ENCODE data around the gene CFAP92.

CFAP92 gene

DNA sequence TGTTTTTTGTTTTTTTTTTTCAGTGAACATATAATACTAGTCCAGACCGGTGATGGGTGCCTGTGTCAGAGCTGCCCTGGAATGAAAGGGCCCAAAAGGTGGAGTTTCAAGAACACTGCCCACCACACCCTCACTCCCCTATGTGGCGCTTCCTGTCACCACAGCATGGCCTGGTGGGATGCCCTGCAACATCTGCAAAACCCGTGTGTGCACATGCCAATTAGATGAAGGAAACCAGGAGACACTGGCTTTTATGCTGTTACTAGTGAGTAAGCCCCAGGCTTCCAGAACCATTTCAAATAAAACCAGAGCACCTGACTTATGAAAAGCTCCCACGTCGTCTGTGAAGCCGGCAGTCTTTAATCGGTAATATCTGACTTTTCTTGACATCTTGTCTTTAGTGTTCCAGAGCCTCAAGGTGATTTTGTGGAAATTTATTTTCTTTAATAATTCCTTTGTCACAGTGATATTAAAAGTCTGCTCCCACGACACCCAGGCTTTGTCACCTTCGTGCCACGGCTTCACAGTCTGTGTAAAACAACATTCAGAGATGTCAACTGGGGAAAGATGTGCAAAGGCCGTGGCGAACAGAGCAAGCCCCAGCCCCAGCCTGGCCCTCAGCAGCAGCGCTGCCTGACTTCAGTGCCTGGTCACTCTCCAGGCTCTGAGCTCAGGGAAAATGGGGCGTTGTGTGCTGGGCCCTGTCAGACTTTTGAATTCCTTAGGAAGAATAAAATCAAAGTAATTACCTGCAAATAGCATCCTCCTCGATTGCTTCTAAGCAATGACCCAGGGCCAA lies 6.4 kb downstream of the CFAP92 start:
- no peak for DNase-seq

DNA sequence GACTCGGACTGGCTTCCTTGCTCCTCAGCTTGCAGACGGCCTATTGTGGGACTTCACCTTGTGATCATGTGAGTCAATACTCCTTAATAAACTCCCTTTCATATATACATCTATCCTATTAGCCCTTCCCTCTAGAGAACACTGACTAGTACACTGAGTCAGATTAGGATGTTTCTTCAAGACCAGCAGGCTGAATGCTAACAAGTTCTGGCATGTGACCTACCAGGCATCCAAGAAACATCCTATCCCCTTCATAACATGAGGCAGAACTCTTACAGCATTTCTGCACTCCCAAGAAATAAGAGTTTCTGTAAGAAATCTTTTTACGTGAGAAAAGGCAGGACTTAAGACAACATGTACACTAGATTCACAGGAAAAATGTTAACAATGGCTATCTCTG lies 9.3 kb downstream of the CFAP92 start:
- DNase-seq: no peak

DNA sequence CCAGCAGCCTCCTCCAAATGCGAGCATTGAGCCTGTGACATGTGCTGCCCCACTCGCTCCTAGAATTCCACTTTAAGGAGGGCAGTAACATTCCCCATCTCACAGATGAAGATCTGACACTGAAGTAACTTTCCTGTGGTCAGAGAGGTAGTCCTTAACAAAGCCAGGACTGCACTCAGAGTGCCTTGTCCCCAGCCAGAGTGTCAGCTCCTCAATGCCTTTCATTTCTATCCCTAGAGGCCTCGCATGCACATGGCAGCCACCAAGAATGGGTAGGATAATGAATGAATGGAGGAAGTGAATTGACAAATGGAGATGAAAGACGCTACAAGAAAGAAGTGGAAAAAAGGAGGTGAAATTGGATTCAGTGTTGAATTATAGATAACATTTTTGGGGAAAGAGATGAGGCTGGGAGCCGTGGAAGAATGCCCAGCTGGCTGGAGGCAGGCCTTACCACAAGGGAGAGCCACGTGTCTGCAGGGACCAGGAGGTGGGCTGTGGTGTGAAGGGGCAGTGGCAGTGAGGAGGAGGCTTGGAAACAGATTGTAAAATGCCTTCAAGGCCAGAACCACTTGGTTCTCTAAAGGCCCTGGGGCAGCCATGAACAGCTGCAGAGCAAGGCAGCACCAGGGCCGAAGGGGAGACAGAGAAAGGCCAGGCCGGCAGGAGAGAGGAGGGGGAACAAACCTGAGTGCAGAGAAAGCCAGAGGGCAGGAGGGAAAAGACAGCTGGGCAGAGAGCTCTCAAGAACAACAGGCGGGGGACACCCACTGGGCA lies 10.4 kb downstream of the CFAP92 start:
- no peak for DNase-seq

DNA sequence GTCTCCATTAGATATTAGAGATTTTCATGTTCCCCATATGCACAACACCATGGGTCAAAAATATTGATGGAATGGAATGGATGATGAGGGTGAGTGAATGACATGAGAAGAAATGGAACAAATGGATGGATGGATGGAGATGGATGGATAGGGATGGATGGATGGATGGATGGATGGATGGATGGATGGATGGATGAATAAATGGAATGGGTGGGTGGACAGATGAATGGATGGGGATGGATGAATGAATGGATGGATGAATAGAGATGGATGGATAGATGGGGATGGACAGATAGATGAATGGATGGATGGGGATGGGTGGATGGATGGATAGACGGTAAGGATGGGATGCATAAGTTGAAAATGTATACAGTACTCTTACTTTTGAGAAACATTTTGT lies 18.6 kb downstream of the CFAP92 start:
- no peak for DNase-seq

DNA sequence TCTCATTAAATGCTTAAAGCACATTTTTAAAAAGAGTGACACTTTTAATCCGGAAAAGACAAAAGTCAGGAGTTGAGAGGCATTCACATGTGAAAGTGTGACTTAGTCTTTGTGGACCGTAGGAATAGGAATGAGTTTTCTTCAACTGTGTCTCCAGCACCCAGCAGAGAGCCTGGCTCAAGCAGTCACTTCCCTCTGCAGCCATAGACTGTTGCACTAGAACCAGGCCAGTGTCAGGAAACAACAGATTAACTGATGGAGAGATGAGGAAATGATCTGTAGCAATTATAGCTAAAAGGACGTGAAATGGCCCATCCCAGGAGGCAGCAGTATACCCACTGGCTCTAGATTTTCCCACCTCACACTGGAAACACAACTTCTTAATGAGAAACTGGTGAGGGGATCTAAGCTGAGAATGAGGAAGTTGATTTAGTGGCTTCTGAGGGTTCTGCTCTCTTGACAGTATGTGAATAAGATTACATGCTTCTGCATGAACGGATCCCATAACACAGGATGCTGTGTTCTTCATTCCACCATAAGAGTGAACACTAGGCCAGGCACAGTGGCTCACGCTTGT lies 19.8 kb downstream of the CFAP92 start:
- DNase-seq: peak; percentile 29

DNA sequence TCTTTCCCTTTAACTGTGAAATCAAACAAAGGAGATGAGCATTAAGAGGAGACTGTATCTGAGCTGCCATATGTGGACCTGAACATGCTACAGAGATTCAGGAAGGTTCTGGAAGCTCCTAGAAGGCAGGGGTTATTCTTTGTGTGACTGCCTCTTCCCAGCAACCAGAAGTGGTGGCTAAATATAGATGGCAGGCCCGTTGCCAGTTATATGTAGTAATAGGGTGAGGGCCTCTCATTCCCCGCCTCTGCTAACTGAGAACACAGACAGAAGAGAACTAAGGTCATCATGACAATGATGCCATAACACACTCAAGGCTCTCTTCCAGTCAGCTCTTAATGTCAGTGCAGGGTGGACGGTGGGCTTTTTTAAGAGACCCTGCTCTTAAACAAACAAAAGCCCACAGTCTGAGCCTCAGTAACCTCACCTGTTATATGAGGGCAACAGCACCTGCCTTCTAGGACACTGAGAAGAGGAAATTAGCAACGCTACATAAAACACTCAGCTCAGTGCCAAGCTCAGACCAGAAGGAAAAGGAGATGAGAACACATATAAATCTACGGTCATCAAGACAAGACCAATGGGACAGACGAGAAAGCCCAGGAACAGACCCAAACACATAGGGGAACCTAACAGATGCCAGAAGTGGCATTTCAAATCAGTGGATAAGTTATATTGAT lies 22.3 kb downstream of the CFAP92 start:
- peak; percentile 45 for DNase-seq

DNA sequence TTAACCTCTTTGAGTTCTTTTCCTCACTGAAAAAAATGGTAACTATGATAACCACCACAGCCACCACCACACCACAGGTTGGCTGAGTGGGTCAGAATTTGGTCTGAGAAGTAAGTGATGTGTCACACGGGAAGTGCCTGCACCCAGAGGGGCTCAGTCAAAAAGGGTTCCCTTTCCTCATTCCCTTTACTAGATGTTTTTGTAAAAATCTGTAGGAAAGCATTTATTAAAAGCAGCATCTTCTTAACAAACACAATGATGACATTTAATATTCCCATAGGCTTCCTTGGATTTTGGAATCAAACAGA lies 23.2 kb downstream of the CFAP92 start:
- DNase-seq: peak; percentile 3

DNA sequence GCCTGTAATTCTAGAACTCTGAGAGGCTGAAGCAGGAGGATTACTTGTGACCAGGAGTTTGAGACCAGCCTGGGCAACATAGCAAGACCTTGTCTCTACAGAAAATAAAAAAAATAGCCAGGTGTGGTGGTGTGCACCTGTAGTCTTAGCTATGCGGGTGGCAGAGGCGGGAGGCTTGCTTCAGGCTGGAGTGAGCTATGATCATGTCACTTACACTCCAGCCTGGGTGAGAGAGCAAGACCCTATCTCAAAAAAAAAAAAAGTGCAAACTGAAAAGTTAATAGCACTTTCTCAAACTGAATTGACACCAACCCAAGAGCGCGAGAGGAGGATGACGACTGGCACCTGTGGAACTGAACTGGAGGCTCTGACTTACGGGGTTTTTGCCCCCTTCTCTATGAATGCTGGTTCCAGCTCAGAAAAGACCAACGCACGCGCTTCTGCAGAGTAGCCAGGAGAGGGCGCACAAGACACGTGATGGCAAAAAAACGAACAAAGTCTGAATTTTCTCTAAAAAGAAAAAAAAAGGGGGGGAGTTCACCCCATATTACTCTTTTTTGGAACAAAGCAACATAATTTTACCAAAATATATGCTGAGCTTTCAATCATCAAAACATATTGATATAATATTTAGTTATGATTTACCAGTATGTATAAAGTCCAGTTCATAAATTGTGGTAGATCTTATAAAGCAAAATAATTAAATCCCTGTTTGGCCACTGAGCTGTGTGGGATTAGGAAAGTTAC lies 23.7 kb downstream of the CFAP92 start:
- peak; percentile 47 for DNase-seq

DNA sequence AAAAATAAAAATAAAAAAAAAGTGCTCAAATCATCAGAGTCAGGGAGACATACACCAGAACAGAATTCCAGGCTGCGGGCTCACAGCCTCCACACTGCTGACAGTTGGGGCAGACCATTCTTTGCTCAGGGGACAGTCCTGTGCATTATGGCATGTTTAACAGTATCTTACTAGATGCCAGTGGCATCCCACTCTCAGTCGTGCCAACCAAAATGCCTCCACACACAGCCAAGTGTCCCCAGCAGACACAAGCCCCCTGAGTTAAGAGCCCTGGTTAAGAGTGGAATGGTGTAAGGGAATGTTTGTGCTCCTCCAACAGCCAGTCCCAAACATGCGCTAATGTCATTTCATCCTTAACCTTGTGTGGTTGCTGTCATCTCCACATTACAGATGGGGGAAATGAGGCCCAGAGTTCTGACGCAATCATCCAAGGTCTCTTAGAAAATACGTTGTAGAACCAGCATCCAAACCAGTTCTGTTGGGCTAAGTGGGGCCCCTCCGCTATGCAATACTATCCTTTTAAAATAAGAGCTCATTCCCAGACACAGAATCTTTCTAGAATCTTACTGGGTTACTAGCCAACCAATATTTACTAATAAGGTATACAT lies 26.0 kb downstream of the CFAP92 start:
- DNase-seq: no peak

DNA sequence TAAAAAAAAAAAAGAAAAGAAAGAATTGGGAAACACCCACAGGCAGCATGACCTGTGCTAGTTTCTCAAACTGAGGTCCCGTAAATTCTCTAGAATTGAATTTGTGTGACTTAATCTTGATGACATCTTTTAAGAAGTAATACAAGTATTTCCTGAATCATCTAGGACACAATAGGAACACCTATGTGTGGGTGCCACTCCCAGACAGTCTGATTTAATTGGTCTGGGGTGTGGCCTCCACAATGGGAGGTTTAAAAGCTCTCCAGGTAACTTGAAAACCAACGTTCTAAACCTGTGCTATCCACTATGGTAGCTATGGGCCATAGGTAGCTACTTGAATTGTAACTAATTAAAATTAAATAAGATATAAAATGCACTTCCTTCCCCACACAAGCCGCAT lies 28.1 kb downstream of the CFAP92 start:
- DNase-seq: no peak

DNA sequence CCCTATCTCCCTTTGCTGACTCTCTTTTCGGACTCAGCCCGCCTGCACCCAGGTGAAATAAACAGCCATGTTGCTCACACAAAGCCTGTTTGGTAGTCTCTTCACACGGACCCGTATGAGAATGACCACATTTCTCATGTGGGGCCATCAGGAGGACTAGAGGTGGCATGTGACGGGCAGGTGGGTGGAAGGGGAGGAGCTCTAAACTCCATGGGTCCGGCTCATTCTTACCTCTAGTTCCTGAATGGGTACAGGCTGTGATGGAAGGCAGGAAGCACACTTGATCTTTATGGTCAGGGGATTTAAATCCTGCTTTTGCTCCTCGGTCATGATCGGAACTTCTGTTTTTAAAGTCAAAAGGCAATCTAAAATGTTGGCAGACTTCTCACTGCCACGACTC lies 28.6 kb downstream of the CFAP92 start:
- no peak for DNase-seq

DNA sequence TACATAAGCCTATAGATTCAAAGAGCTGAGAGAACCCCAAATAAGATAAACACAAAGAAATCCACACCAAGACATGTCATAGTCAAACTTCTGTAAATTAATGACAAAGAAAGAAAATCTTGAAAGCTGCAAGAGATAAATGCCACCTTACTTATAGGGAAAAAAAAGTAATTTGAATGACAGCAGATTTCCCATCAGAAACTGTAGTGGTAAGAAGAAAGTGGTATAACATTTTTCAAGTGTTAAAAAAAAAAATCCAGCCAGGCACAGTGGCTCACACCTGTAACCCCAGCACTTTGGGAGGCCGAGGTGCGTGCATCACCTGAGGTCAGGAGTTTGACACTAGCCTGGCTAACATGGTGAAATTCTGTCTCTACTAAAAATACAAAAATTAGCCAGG lies 37.4 kb downstream of the CFAP92 start:
- no peak for DNase-seq

DNA sequence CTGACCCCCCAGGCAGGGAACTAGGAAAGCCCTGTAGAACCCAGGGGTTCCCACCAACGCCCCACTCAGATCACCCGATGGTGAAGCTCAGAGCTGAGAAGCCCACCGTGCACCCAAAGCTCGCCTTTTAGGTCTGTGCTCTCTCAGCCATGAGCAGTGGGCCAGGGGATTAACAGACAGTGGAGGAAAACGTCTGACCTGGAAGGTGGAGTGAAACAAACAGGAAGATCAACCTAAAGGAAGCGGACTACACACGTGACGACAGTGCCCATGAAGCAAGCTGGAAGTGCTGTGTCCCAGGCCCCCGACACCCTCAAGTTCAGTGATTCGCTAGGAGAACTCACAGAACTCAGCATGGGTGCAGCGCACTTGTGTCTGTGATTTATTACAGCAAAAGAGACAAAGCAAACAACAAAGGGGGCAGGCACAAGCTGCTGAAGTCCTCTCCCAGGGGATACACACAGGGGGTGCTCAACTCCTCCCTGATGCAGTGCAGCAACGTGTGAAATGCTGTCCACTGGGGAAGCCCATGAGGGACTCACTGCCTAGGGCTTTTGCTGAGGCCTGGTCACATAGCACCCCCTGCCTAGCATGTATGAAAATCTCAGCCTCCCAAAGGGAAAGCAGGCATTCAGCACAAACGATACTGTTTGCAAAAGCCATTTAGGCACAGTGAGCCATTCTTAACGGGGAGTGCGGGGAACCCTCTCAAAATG lies 43.5 kb downstream of the CFAP92 start:
- DNase-seq: no peak

DNA sequence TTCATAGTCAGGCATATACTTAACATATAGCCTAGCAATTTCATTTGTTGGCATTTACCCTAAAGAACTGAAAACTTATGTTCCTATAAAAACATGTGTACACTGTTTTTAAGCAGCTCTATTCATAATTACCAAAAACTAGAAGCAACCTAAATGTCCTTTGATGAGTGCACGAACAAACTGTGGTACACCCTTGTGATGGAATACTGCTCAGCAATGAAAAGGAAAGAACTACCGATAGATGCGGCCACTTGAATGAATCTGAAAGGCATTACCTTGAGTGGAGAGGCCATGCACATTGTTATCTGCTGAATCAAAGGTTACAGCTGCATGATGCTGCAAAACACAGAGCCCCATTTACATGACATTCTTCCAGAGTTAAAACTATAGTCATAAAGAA lies 44.7 kb downstream of the CFAP92 start:
- no peak for DNase-seq

DNA sequence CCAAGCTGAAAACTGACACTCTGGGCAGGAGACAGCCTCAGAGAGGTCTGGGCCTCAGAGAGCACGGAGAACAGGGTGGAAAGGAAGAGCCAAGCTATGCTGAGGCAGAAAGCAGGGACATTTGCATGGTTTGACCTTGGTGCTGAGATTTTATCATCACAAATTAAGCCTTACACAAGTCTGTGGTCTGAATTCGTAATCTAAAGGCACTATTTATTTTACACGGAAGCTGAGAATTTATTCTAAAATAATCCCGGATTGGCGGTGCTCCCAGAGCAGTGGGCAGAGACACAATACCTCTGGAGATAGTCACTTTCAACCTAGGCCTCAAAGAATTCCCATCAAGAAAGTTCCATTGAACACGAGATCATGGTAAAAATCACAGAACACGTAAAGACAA lies 47.5 kb downstream of the CFAP92 start:
- no peak for DNase-seq

DNA sequence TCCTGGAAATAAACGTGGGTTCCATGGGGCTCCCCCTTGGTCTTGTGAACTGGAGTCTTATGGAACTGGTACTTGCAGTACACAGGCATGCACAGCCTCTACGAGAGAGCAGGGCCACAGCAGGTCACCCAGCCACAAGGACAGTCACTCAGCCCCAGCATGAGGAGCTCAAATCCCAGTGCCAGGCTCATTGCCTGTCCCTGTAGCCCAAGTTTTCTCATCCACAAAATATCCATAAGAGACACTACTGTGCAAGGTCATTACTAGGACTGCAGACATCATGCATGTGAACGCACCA lies 48.0 kb downstream of the CFAP92 start:
- DNase-seq: no peak

DNA sequence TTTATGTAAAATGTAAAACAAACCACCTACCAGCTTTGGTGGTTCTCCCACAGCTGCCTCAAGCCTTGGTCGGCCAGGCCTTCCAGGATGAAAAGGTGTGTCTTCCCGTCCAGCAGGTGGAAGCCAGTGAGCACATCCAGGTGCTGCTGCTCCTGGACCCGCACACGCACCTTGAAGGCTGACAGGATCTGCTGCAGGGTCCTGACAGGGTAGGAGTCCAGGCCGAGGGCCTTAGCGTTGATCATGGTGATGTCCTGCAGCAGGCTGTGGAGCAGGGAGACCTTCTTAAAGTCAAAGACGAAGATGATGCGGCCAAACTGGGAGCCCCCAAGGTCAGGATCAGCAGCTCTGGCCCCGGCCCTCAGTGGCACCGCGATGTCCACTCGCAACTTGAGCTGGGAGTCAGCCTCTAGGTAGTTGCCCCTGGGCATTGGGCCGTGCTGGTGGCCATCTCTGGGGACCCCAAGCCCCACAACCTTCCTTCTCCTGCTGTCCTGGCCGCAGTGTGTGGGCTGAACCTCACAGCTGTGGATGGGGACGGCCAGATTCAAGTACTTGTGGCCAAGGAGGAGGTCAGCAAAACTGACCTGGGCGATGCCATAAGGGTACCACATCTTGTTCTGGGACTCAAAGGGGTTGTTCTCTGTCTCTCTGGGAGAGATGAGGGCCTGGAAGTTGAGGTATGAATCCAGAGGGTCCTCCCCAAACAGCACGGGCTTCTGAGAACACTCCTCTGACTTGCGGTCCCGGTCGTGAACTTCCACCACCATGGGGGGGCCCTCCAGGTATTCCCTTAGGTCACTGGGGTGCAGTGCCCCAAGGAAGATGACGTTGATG lies 48.6 kb downstream of the CFAP92 start:
- DNase-seq: no peak

DNA sequence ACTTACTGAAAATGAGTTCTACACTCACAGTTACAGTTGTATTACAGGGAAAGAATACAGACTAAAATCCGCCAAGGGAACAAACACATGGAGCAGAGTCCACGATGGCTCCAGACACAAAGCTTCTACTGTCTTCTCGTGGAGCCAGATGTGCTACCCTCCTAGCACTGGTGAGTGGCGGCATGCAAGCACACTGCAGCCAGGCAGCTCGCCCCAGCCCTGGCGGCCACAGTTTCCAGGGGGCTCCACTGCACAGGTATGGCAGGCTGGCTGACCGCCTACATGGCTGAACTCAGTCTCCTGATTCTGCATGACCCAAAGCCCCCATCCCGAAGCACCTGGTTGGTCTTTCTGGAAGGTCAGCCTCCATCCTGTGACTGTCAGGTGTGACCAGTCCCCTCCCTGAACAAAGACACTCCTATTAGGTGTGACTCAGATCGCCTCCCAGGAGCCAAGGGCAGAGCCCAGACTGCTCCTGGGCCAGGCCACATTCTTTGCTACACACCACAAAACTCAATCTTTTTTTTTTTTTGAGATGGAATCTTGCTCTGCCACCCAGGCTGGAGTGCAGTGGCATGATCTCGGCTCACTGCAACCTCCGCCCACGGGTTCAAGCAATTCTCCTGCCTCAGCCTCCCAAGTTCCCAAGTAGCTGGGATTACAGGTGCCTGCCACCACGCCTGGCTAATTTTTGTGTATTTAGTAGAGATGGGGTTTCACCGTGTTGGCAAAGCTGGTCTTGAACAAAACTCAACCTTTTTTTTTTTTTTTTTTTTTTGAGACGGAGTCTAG lies 51.5 kb downstream of the CFAP92 start:
- DNase-seq: no peak

DNA sequence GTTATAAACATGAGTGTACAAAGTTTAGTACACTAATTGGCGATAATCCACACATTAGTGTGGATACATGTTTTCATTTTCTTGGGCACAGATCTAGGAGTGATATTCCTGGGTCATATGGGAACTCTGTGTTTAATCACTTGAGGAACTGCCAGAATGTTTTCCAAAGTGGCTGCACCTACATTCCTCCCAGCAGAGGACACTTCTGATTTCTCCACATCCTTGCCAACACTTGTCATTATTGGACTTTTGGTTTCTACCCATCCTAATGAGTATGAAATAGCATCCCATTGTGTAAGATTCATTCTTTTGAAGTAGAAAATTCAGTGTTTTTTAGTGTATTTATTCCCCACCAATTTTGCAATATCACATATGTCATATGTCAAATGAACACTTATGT lies 53.6 kb downstream of the CFAP92 start:
- no peak for DNase-seq

DNA sequence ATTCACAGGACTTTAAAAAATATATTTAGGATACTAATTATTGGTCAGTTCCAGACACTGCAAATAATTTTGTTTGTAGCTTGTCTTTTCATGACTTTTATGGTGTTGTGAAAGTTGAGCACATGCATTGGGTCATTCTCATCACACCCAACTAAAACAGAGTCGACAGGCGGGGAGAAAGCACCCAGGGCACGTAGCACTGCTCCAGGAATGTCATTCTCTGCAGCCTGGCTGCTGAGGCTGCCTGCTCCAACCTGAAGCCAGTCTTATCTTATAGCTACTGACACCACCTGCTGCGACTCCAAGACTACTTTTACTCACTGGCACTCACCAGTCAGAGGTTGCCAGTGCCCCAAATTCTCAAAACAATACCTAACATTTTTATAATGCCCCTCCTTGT lies 57.5 kb downstream of the CFAP92 start:
- DNase-seq: no peak

Data from inflammatory macrophage treated with lipopolysaccharide for 4 hours (primary cell).